Activated CD4-positive, CD25-positive, alpha-beta regulatory T cell treated with anti-CD3 and anti-CD28 coated beads, Interleukin-2, amount 50 U/mL, for 16 hours (primary cell): Measurements from ENCODE around the gene PAK5.

Experiments
- DNase-seq: peaks from one replicate; pipeline ENCODE4 v3.0.0-alpha.2; 2020; ENCODE audit warnings: low read depth, low spot score

PAK5 gene

GRCh38 chr20:9575836-9576235 lies 263.0 kb downstream of the PAK5 start:
- DNase-seq = no peak

GRCh38 chr20:9574776-9575175 lies 264.1 kb downstream of the PAK5 start:
- DNase-seq = no peak

DNA sequence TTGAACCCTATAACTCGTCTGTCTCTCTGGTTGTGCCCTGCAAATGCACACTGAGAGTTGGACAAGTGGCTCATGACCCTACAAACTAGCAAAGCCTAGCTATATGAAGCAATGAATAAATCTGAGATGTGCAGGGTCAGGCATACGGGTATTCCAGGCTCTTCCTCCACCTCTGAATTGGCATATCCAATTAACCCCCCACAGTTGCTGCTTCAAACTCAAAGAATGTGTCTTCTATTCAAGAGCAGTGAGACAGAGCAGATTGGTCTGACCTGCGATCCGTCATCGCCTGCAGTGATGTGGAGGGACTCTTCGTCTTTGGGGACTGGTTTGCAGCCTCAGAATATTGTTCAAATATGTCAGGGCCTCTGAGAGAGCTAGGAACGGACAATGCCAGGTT lies 264.7 kb downstream of the PAK5 start:
- DNase-seq = no peak

DNA sequence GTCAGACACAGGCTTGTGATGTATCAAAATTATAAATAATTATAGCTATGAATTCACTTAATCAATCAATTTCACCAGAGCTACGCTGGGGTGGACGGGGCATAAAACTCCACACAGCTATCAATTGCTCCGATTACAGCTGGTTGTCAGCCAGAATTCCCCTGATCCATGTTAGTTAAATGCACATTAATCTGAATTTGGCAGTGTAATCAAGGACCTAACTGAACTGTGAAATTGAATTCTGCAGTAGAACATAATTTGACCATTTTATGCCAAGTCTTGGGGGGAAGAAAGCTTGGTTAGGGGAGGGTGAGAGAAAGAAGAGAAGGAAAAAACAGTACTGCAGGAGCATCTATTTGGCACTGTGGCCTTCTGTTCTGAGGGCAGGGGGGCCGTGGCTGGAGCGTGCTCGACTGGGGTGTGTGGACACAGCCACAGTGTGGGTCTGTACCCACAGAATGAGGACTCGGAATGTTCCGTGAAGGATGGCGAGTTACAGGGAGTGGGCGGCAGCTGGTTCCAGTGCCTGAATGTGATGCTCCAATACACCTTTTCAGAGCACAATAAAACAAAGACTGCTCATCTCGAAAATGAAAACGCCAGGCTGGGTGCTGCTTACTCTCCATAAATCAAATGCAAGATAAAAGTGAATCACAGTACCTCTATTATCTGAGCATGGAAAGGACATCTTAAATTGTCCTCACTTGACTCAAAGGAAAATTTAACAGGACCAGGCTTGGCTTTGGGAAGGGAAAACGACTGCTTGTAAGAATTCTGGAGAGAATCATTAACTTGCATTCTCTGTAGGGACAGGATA lies 265.3 kb downstream of the PAK5 start:
- DNase-seq = no peak

GRCh38 chr20:9572670-9573069 lies 266.2 kb downstream of the PAK5 start:
- no peak for DNase-seq

DNA sequence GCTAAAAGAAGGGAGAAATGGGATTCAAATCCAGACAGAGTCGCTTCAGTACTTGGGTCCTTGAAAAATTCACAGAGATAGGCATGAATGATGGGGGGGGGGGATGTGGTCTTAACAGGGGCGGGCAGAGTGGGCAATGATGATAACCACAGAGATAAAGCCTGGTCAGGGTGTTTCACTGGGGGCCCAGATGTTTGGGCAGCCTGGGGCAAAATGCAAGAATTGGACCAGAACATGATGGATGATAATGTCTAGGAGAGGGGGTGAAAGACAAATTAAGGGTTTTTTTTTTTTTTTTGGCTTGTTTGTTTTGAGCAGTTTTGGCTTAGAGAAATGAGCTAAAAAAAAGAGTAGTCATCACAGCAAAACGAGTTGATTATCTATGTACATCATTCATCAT lies 267.1 kb downstream of the PAK5 start:
- no peak for DNase-seq

DNA sequence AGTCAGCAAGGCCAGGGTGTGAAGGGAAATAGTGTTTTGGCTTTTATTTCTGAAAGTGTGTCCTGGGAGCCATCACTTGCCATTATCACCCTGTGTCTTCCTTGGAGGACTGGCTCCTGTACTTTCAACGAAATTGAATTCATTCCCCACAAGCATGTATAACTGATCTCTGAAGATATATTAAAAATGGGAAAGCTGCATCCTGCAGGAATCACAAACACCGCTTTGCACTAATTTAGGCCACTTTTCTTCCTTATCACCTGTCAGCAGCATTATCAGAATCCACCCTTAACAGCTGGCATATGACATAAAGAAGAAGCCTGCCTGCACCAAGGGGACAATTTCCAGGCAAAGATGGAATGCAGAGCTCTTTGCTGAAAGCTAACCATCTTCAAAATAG lies 268.3 kb downstream of the PAK5 start:
- no peak for DNase-seq

DNA sequence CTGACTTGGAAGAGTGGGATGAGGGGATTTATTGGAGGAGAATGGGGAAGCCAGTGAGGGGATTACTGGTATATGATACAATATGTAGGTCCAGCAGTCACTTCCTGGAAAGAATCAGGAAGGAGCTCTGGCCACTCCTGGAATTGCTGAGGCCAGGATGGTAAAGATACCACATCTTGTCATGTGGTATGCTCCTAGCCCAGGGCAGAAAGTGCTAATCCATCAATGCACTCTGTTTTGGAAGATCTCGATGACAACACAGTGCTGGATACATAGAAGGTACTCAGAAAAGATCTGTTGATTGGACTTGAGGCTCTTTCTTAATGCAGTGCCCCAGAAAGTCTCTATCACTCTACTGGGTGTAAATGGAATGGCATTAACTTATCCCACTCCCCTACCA lies 271.9 kb downstream of the PAK5 start:
- DNase-seq = no peak

DNA sequence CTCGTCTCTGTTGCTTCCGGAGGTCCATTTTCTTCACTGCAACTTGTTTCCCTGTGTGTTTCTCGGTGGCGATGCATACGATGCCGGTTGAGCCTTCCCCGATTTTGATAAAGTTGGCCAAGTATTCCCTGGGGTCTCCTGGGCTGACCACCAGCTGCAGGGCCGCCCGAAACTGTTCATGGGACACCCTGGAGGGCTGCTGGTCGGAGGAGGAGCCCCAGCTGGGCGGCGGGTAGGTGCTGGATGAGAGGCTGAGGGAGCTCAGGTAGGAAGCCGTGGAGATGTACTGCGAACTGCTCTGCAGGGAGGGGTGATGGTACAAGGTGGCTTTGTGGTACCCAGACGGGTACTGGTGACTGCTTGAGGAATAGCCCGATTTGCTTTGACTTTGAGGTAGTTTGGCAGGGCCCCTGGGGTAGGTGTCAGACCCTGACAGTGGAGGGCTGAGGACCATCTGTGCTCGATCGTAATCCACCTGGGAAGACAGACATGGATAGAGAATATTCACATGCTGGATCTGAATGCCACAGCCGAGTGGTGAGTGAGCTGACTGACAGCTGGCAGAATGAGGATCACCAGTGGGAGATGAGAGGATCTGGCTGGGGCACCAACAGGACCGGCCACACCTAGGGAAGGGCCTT lies 272.8 kb downstream of the PAK5 start:
- no peak for DNase-seq

DNA sequence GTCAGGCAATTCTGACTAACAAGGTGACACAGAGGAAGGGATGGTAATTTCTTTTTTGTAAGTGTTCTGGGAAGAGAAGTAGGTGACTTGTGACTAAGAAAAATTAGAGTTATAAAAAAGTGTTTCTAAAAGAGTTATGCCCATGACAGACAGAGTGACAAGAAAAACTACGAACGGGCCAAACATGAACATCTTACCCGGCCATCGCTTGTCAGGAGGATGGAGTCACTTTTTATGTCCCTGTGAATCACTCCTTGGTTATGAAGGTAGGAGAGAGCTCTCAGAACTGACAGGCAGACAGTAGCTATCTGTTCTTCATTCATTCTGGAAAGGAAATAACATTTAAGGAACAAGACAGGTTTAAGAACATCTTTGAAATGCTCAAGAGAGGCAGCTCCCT lies 281.5 kb downstream of the PAK5 start:
- no peak for DNase-seq

DNA sequence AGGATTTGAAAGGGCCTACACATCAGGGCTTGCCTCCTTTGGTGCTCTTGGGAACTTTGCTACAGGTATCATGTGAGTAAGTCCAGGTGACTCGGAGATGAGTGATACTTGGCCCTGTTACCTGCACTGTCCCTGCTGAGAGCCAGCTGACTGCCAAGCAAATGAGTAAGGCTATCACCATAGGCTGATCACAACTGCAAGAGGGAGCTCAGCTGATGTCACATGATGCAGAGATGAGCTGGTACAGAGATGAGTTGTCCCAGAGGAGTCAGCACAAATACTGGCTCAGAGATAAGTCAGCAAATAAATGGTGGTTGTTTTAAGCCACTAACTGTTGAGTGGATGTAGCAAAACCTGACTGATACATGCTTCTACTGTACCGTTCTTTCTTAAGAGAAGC lies 283.1 kb downstream of the PAK5 start:
- DNase-seq = no peak

DNA sequence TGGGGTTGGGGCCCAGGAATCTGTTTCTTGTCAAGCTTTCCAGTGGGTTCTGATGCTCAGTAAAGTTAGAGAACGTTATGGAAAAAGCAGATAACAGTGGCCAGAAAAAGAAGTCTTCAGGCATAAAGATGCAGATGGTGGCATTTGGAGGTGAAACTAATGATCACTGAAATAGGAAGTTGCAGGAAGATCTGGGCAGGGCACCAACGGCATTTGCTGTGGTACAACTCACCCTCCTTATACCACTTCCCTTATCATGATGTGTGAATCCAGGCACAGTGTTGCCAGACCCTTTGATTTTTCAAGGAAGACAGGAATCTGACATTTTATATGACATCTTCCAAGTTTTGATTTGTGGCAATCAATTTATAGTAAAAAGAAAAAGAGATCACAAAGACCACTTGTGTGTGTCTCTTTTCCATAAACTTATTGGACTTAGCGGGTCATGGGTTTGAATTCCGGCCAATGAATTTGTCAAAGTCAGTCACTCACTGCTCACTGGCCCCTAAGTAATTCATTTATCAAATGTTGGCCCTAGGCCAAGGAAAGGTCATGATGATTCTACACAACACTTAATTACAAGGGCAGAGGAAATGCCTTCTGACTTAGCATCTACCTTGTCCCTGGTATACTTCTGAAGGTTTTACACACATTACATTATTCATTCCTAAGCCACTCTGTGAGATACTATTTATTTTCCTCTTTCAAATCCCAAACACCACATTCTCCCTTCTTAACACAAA lies 286.9 kb downstream of the PAK5 start:
- no peak for DNase-seq

DNA sequence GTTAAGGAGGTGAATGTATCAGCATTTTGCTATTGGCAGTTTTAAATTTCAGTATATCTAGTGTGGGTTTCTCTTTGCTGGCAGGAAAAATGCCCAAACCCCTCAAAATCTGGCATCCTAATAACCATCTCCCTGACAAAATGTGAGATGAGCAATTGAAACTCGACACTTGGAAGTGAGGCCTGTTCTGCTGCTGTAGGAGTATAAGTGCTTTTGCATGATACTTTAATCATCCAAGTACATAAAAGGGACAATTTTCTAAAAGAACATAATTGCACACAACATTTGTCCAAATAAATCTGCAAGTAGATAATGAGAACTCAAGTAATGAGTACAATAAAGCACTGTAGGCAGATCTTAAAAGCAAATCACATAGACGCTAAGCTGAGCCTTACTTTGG lies 288.0 kb downstream of the PAK5 start:
- DNase-seq = no peak

DNA sequence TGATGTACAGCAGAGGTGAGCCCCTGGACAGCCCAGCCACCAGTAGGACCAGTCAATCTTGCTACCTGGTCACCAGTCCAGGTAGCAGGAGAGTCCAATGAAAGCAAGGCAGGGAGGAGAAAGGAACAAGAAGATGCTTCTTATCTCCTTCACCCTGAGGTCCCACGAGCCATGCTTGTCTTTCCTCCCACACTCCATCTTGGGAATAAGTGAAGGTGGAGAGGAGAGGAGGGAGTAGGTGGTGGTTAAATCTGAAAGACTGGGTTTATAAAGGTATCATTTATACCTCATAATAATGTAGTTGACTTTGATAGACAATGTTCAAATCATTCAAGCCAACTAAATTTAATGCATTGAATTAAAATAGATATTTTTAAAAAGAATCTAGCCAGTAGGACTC lies 288.6 kb downstream of the PAK5 start:
- DNase-seq = no peak

- DNase-seq = no peak
These were observed 295.7 kb downstream of the PAK5 start for GRCh38 chr20:9543214-9543613.

- DNase-seq = no peak
These were observed 303.4 kb downstream of the PAK5 start for GRCh38 chr20:9535449-9535848.

GRCh38 chr20:9534025-9534424 lies 304.9 kb downstream of the PAK5 start:
- DNase-seq = no peak

- no peak for DNase-seq
These were observed 306.6 kb downstream of the PAK5 start for GRCh38 chr20:9532069-9532838.

- no peak for DNase-seq
These were observed 307.3 kb downstream of the PAK5 start for GRCh38 chr20:9531581-9531980.

GRCh38 chr20:9523636-9524035 lies 315.2 kb downstream of the PAK5 start:
- DNase-seq = no peak

GRCh38 chr20:9520086-9520485 lies 318.8 kb downstream of the PAK5 start:
- DNase-seq = no peak

- no peak for DNase-seq
These were observed 320.2 kb downstream of the PAK5 start for GRCh38 chr20:9518576-9519175.
